Measurements from ENCODE around the gene PLEKHM2.
"Not testable (repeated sequence)": the region's sequence is repeated elsewhere in the genome, so short reads cannot be mapped to it uniquely, and the experiment has no call there.

Gene PLEKHM2

GRCh38 chr1:15649937-15650336 lies 34.2 kb upstream of the PLEKHM2 start:
- Histone ChIP-seq H3K27me3 (replicated peaks; ENCODE audit: insufficient read depth, low read length) (no peaks in the 10 kb centered on the region), H3K4me3 (ENCODE audit: low read length) (no peak overlapping the region), H3K9ac (ENCODE audit: low read length) (no peak overlapping the region), H3K36me3 (replicated peaks; ENCODE audit: insufficient read depth, low read length) (peaks cover 5% of the 10 kb centered on the region; the same call in 1 of the 2 replicates), H3K9me2 (replicated peaks; ENCODE audit: insufficient read depth, low read length) (no peaks in the 10 kb centered on the region), H3K4me2 (ENCODE audit: low read depth, low read length) (no peak overlapping the region), H3K9me3 (replicated peaks; ENCODE audit: insufficient read depth, low read length) (no peaks in the 10 kb centered on the region), H3K79me2 (ENCODE audit: low read length) (peaks cover 3% of the 10 kb centered on the region; the same call in 1 of the 2 replicates), H4K20me1 (ENCODE audit: insufficient read depth, low read length) (no peaks in the 10 kb centered on the region), H3F3A (ENCODE audit: insufficient read depth, low read length) (no peaks in the 10 kb centered on the region), H2AFZ (ENCODE audit: low read length) (no peak overlapping the region), H3K4me1 (ENCODE audit: low read length) (no peaks in the 10 kb centered on the region), H3K27ac (ENCODE audit: low read length) (no peak overlapping the region)
- TF ChIP-seq CTCF (IDR thresholded peaks at IDR 0.05; ENCODE audit: low read length) (no peak), EZH2 (optimal IDR thresholded peaks at IDR 0.05; ENCODE audit: low read depth, low read length) (no peak)
- DNase-seq, result no peak

DNA sequence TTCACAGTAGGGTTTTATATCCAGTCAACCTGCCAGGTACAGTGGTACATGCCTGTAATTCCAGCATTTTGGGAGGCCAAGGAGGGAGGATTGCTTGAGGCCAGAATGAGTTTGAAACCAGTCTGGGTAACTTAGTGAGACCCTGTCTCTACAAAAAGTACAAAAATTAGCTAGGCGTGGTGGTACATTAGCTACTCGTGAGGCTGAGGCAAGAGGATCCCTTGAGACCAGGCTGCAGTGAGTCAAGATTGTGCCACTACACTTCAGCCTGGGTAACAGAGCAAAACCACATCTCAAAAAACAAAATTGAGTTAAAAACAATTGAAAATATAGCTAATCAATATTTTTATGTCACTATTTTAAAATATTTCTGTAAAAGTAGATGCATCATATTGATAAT lies 33.7 kb upstream of the PLEKHM2 start:
- Histone ChIP-seq H3K4me2 (ENCODE audit: low read depth, low read length) (no peak overlapping the region), H3K27ac (ENCODE audit: low read length) (no peak overlapping the region), H2AFZ (ENCODE audit: low read length) (no peak overlapping the region), H3K4me1 (ENCODE audit: low read length) (no peaks in the 10 kb centered on the region), H4K20me1 (ENCODE audit: insufficient read depth, low read length) (no peaks in the 10 kb centered on the region), H3K36me3 (replicated peaks; ENCODE audit: insufficient read depth, low read length) (peaks cover 5% of the 10 kb centered on the region; the same call in 1 of the 2 replicates), H3K79me2 (ENCODE audit: low read length) (peaks cover under 1% of the 10 kb centered on the region; the same call in 1 of the 2 replicates), H3K27me3 (replicated peaks; ENCODE audit: insufficient read depth, low read length) (no peaks in the 10 kb centered on the region), H3K9me3 (replicated peaks; ENCODE audit: insufficient read depth, low read length) (no peaks in the 10 kb centered on the region), H3K4me3 (ENCODE audit: low read length) (no peak overlapping the region), H3F3A (ENCODE audit: insufficient read depth, low read length) (no peaks in the 10 kb centered on the region), H3K9ac (ENCODE audit: low read length) (no peak overlapping the region), H3K9me2 (replicated peaks; ENCODE audit: insufficient read depth, low read length) (no peaks in the 10 kb centered on the region)
- TF ChIP-seq EZH2 (optimal IDR thresholded peaks at IDR 0.05; ENCODE audit: low read depth, low read length) (no peak), EZH2phosphoT487 (IDR thresholded peaks at IDR 0.05; ENCODE audit: low read length) (no peak), CTCF (IDR thresholded peaks at IDR 0.05; ENCODE audit: low read length) (no peak)
- no peak for DNase-seq

GRCh38 chr1:15652130-15652529 lies 32.0 kb upstream of the PLEKHM2 start:
- H3K9me3 ChIP-seq (replicated peaks; ENCODE audit: insufficient read depth, low read length); DNase-seq; H3K79me2 ChIP-seq (ENCODE audit: low read length); H3K27ac ChIP-seq (ENCODE audit: low read length); H3K4me3 ChIP-seq (ENCODE audit: low read length); H3K9me2 ChIP-seq (replicated peaks; ENCODE audit: insufficient read depth, low read length); H3K27me3 ChIP-seq (replicated peaks; ENCODE audit: insufficient read depth, low read length); H3F3A ChIP-seq (ENCODE audit: insufficient read depth, low read length); H3K36me3 ChIP-seq (replicated peaks; ENCODE audit: insufficient read depth, low read length); H3K4me1 ChIP-seq (ENCODE audit: low read length); H2AFZ ChIP-seq (ENCODE audit: low read length); H4K20me1 ChIP-seq (ENCODE audit: insufficient read depth, low read length); H3K4me2 ChIP-seq (ENCODE audit: low read depth, low read length); H3K9ac ChIP-seq (ENCODE audit: low read length): not testable (repeated sequence)

GRCh38 chr1:15654091-15654690 lies 29.9 kb upstream of the PLEKHM2 start:
- H3F3A ChIP-seq (ENCODE audit: insufficient read depth, low read length), result no peaks in the 10 kb centered on the region
- DNase-seq, result no peak
- H3K4me2 ChIP-seq (ENCODE audit: low read depth, low read length), result no peak overlapping the region
- H4K20me1 ChIP-seq (ENCODE audit: insufficient read depth, low read length), result no peaks in the 10 kb centered on the region
- H3K9ac ChIP-seq (ENCODE audit: low read length), result no peak overlapping the region
- no peaks in the 10 kb centered on the region for H3K79me2 ChIP-seq (ENCODE audit: low read length)
- no peak for TF ChIP-seq EZH2phosphoT487 (IDR thresholded peaks at IDR 0.05; ENCODE audit: low read length)
- TF ChIP-seq EZH2 (optimal IDR thresholded peaks at IDR 0.05; ENCODE audit: low read depth, low read length), result no peak
- no peak for TF ChIP-seq CTCF (IDR thresholded peaks at IDR 0.05; ENCODE audit: low read length)
- no peaks in the 10 kb centered on the region for H3K4me1 ChIP-seq (ENCODE audit: low read length)
- H2AFZ ChIP-seq (ENCODE audit: low read length), result no peak overlapping the region
- no peaks in the 10 kb centered on the region for H3K9me3 ChIP-seq (replicated peaks; ENCODE audit: insufficient read depth, low read length)
- H3K27ac ChIP-seq (ENCODE audit: low read length), result no peak overlapping the region
- peaks cover 10% of the 10 kb centered on the region; the same call in 1 of the 2 replicates for H3K36me3 ChIP-seq (replicated peaks; ENCODE audit: insufficient read depth, low read length)
- no peaks in the 10 kb centered on the region for H3K9me2 ChIP-seq (replicated peaks; ENCODE audit: insufficient read depth, low read length)
- H3K4me3 ChIP-seq (ENCODE audit: low read length), result no peak overlapping the region
- no peaks in the 10 kb centered on the region for H3K27me3 ChIP-seq (replicated peaks; ENCODE audit: insufficient read depth, low read length)

Data from MM.1S (cell line).